GM18498 (cell line): ENCODE measurements around the gene LTV1.

Experiments
- ATAC-seq: cut with Tn5 transposase; IDR thresholded peaks from one replicate; pipeline ENCODE4 v1.9.1; 2021; ENCODE audit warnings: mild to moderate bottlenecking, moderate library complexity; ENCODE audit not compliant: unreplicated experiment

Gene LTV1

GRCh38 chr6:143884216-143884900, 41.2 kb downstream of the LTV1 start:
- no peak for ATAC-seq

- no peak for ATAC-seq
Measured at GRCh38 chr6:143885116-143885515, 42.0 kb downstream of the LTV1 start.

- no peak for ATAC-seq
Measured at GRCh38 chr6:143894655-143895054, 51.5 kb downstream of the LTV1 start.

GRCh38 chr6:143896126-143896860, 53.2 kb downstream of the LTV1 start:
- ATAC-seq: no peak

GRCh38 chr6:143900358-143900757, 57.2 kb downstream of the LTV1 start:
- no peak for ATAC-seq

- peak; percentile 96 for ATAC-seq
Measured at GRCh38 chr6:143901885-143902750, 59.0 kb downstream of the LTV1 start.

- ATAC-seq: no peak
Measured at GRCh38 chr6:143902827-143903226, 59.7 kb downstream of the LTV1 start.

GRCh38 chr6:143911028-143911427, 67.9 kb downstream of the LTV1 start:
- no peak for ATAC-seq

GRCh38 chr6:143912671-143913070, 69.5 kb downstream of the LTV1 start:
- ATAC-seq: no peak
